HEK293 (cell line): ENCODE measurements around the gene GNAI2.

Experiments used
- CTCF ChIA-PET: fragments of 350-600 bp; formaldehyde crosslinking; extraction: SDS; loops from one replicate; lab custom pipeline; 2021; ENCODE audit warnings: antibody characterized with exemption; lab: Yijun Ruan, JAX
- POLR2A ChIA-PET: fragments of 300-600 bp; formaldehyde crosslinking; extraction: SDS; loops from one replicate; lab custom pipeline; 2020; ENCODE audit warnings: antibody characterized with exemption, inconsistent platforms; lab: Yijun Ruan, JAX
- H3K27ac ChIP-seq: fragments of 200-500 bp; sonication (Bioruptor generic); 2 replicates; pipeline ENCODE4 v1.5.1; 2014; ENCODE audit warnings: low read depth, low read length, control low read depth, inconsistent platforms; ENCODE audit errors: extremely low read depth
- H3K36me3 ChIP-seq, 2 experiments: fragments of 200-500 bp in 1 of 2; sonication (Bioruptor generic) in 1 of 2; 1 replicate in 1 of 2; 2 replicates in 1 of 2; pipeline ENCODE4 v1.5.1; 2014 to 2017; ENCODE audit warnings: inconsistent platforms in 2 of 2, low read length in 2 of 2; ENCODE audit not compliant: control insufficient read depth in 2 of 2, insufficient read depth in 1 of 2
- H3K4me1 ChIP-seq: fragments of 200-500 bp; sonication (Bioruptor generic); 2 replicates; pipeline ENCODE4 v1.5.1; 2014; ENCODE audit warnings: mild to moderate bottlenecking, low read length, inconsistent platforms; ENCODE audit not compliant: control insufficient read depth, insufficient read depth
- H3K4me3 ChIP-seq: 2 replicates; pipeline ENCODE4 v1.5.1; 2011; ENCODE audit warnings: low read depth, mild to moderate bottlenecking, control low read depth, low read length, moderate library complexity
- H3K9me3 ChIP-seq: fragments of 200-500 bp; sonication (Bioruptor generic); 2 replicates; pipeline ENCODE4 v1.5.1; 2014; ENCODE audit warnings: low read depth, low read length, inconsistent platforms; ENCODE audit not compliant: control insufficient read depth, insufficient read depth
- BCL6B ChIP-seq: fragments of 450-650 bp; formaldehyde crosslinking; IDR thresholded peaks from 2 replicates; pipeline ENCODE4 v1.5.1; 2017; ENCODE audit warnings: missing biosample characterization, missing genetic modification characterization
- CTCF ChIP-seq: fragments of 450-650 bp; formaldehyde crosslinking; IDR thresholded peaks from 2 replicates; pipeline ENCODE4 v1.5.1; 2016; ENCODE audit warnings: missing biosample characterization, missing genetic modification characterization
- EGR2 ChIP-seq: fragments of 450-650 bp; formaldehyde crosslinking; IDR thresholded peaks from 2 replicates; pipeline ENCODE4 v1.5.1; 2016; ENCODE audit warnings: low read depth, missing biosample characterization, missing genetic modification characterization
- GLIS2 ChIP-seq: fragments of 450-650 bp; formaldehyde crosslinking; IDR thresholded peaks from 2 replicates; pipeline ENCODE4 v1.5.1; 2016; ENCODE audit warnings: missing biosample characterization, missing genetic modification characterization
- SETDB1 ChIP-seq: IDR thresholded peaks from one replicate; pipeline ENCODE4 v1.6.1; 2017; ENCODE audit warnings: mild to moderate bottlenecking, low read length, moderate library complexity, mixed read lengths; ENCODE audit not compliant: insufficient read length
- TRIM28 ChIP-seq: IDR thresholded peaks from 2 replicates; pipeline ENCODE4 v1.6.1; 2011; ENCODE audit warnings: low read length, control low read depth, borderline replicate concordance
- YY2 ChIP-seq: fragments of 450-650 bp; formaldehyde crosslinking; IDR thresholded peaks from 2 replicates; pipeline ENCODE4 v1.5.1; 2016; ENCODE audit warnings: missing biosample characterization, missing genetic modification characterization
- ZBTB26 ChIP-seq: fragments of 450-650 bp; formaldehyde crosslinking; optimal IDR thresholded peaks from 2 replicates; pipeline ENCODE3; 2016; ENCODE audit warnings: missing biosample characterization, mild to moderate bottlenecking, missing genetic modification characterization
- ZBTB49 ChIP-seq: fragments of 450-650 bp; formaldehyde crosslinking; IDR thresholded peaks from 2 replicates; pipeline ENCODE4 v1.5.1; 2016; ENCODE audit warnings: missing biosample characterization, missing genetic modification characterization, low read depth
- ZFHX2 ChIP-seq: fragments of 450-650 bp; formaldehyde crosslinking; conservative IDR thresholded peaks from 2 replicates; pipeline ENCODE4 v1.5.1; 2016; ENCODE audit warnings: missing biosample characterization, missing genetic modification characterization
- ZNF146 ChIP-seq: fragments of 450-650 bp; formaldehyde crosslinking; IDR thresholded peaks from 2 replicates; pipeline ENCODE4 v1.5.1; 2016; ENCODE audit warnings: missing biosample characterization, missing genetic modification characterization
- ZNF175 ChIP-seq: fragments of 450-650 bp; formaldehyde crosslinking; IDR thresholded peaks from 2 replicates; pipeline ENCODE4 v1.5.1; 2016; ENCODE audit warnings: missing biosample characterization, missing genetic modification characterization
- ZNF221 ChIP-seq: fragments of 450-650 bp; formaldehyde crosslinking; IDR thresholded peaks from 2 replicates; pipeline ENCODE4 v1.5.1; 2017; ENCODE audit warnings: missing biosample characterization, missing genetic modification characterization, borderline replicate concordance
- ZNF24 ChIP-seq: fragments of 450-650 bp; formaldehyde crosslinking; IDR thresholded peaks from 2 replicates; pipeline ENCODE4 v1.5.1; 2016; ENCODE audit warnings: missing biosample characterization, missing genetic modification characterization
- ZNF26 ChIP-seq: fragments of 450-650 bp; formaldehyde crosslinking; IDR thresholded peaks from 2 replicates; pipeline ENCODE4 v1.5.1; 2016; ENCODE audit warnings: missing biosample characterization, missing genetic modification characterization
- ZNF302 ChIP-seq: fragments of 450-650 bp; formaldehyde crosslinking; IDR thresholded peaks from 2 replicates; pipeline ENCODE4 v1.5.1; 2016; ENCODE audit warnings: missing biosample characterization, missing genetic modification characterization, low read depth
- ZNF324 ChIP-seq: fragments of 450-650 bp; formaldehyde crosslinking; IDR thresholded peaks from 2 replicates; pipeline ENCODE4 v1.5.1; 2016; ENCODE audit warnings: missing biosample characterization, missing genetic modification characterization
- ZNF350 ChIP-seq: fragments of 450-650 bp; formaldehyde crosslinking; IDR thresholded peaks from 2 replicates; pipeline ENCODE4 v1.5.0; 2017; ENCODE audit warnings: missing biosample characterization, mild to moderate bottlenecking, missing genetic modification characterization
- ZNF404 ChIP-seq: fragments of 450-650 bp; formaldehyde crosslinking; IDR thresholded peaks from 2 replicates; pipeline ENCODE4 v1.5.1; 2017; ENCODE audit warnings: missing biosample characterization, missing genetic modification characterization
- ZNF514 ChIP-seq: fragments of 450-650 bp; formaldehyde crosslinking; IDR thresholded peaks from 2 replicates; pipeline ENCODE4 v1.5.1; 2016; ENCODE audit warnings: missing biosample characterization, missing genetic modification characterization
- ZNF544 ChIP-seq: fragments of 450-650 bp; formaldehyde crosslinking; IDR thresholded peaks from 2 replicates; pipeline ENCODE4 v1.5.0; 2017; ENCODE audit warnings: missing biosample characterization, missing genetic modification characterization
- ZNF624 ChIP-seq: fragments of 450-650 bp; formaldehyde crosslinking; IDR thresholded peaks from 2 replicates; pipeline ENCODE4 v1.5.1; 2017; ENCODE audit warnings: missing biosample characterization, missing genetic modification characterization
- ZNF654 ChIP-seq: fragments of 450-650 bp; formaldehyde crosslinking; IDR thresholded peaks from 2 replicates; pipeline ENCODE4 v1.5.1; 2016; ENCODE audit warnings: low read depth, missing biosample characterization, missing genetic modification characterization
- ZNF658 ChIP-seq: fragments of 450-650 bp; formaldehyde crosslinking; IDR thresholded peaks from 2 replicates; pipeline ENCODE4; 2016; ENCODE audit warnings: missing biosample characterization, missing genetic modification characterization

Gene GNAI2

GRCh38 chr3:50189274-50189673 is 46.7 kb upstream of the GNAI2 start:
- TF ChIP-seq ZNF514 (tag by site-specific recombination) (no peak), BCL6B (tag by site-specific recombination) (no peak), TRIM28 (no peak), ZNF302 (tag by site-specific recombination) (no peak), ZNF624 (tag by site-specific recombination) (no peak), ZNF26 (no peak), GLIS2 (tag by site-specific recombination) (no peak), ZNF175 (tag by site-specific recombination) (no peak), YY2 (tag by site-specific recombination) (no peak), ZNF658 (tag by site-specific recombination) (no peak), ZBTB49 (tag by site-specific recombination) (no peak), ZNF221 (tag by site-specific recombination) (no peak), ZNF654 (tag by site-specific recombination) (peak; percentile 70), ZFHX2 (tag by site-specific recombination) (peak; percentile 90), ZNF544 (tag by site-specific recombination) (no peak), ZNF324 (tag by site-specific recombination) (no peak), ZNF24 (no peak), ZNF404 (tag by site-specific recombination) (no peak), ZNF146 (no peak), ZBTB26 (tag by site-specific recombination) (no peak), EGR2 (tag by site-specific recombination) (peak; percentile 87), SETDB1 (no peak), CTCF (tag by site-specific recombination) (peak; percentile 81), ZNF350 (no peak)
- H3K4me3 ChIP-seq, result no peak overlapping the region
- no peaks in the 10 kb centered on the region for H3K9me3 ChIP-seq
- H3K27ac ChIP-seq, result no peak overlapping the region
- no peaks in the 10 kb centered on the region for H3K4me1 ChIP-seq
- POLR2A ChIA-PET, result no interaction called here
- H3K36me3 ChIP-seq, result peaks cover 0 to 30% of the 10 kb centered on the region in 2 experiments; a peak in 1 of 3 replicates
- CTCF ChIA-PET, result interaction anchor here (0.6 to 7.7 kb wide), 13 partner anchors 11 to 250 kb away, joined by 3 to 237 read pairs (median 4); no protein-coding TSS in a partner anchor
